GM12865 (cell line): Measurements from ENCODE around the gene EGFR.

Experiments
- DNase-seq: peaks from one replicate; pipeline ENCODE4 v3.0.0; 2010; ENCODE audit warnings: low read depth
- H3K4me3 ChIP-seq: 2 replicates; pipeline ENCODE4 v1.5.1; 2011; ENCODE audit warnings: mild to moderate bottlenecking, low read depth, low read length, control low read depth
- TF ChIP-seq, protein P1 (sequence below): IDR thresholded peaks from 2 replicates; pipeline ENCODE4 v1.5.1; 2011; ENCODE audit warnings: low read length, control low read depth, low read depth, inconsistent platforms; ENCODE audit not compliant: insufficient read depth; ENCODE audit errors: missing control alignments

The EGFR gene

DNA sequence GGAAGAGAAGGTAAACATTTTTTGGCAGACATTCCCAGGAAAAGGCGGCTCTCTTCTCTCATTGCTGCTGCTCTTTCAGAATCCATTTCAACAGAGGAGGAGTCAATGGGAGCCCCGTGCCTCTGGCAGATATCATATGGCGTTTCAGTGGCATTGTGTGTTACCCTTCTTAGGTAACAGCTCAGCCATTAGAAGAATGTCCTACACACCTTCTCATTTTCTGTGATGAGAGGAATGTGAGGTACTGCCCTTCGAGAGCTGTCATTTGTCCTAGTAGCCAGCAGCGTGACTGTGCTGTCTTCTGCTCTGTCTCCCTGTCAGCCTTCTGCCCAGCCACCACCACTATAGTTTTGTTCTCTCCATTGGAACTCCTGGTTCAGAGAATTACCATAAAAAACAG lies 102.4 kb downstream of the EGFR start:
- H3K4me3 ChIP-seq: no peak overlapping the region
- DNase-seq: no peak
- TF ChIP-seq, protein P1, sequence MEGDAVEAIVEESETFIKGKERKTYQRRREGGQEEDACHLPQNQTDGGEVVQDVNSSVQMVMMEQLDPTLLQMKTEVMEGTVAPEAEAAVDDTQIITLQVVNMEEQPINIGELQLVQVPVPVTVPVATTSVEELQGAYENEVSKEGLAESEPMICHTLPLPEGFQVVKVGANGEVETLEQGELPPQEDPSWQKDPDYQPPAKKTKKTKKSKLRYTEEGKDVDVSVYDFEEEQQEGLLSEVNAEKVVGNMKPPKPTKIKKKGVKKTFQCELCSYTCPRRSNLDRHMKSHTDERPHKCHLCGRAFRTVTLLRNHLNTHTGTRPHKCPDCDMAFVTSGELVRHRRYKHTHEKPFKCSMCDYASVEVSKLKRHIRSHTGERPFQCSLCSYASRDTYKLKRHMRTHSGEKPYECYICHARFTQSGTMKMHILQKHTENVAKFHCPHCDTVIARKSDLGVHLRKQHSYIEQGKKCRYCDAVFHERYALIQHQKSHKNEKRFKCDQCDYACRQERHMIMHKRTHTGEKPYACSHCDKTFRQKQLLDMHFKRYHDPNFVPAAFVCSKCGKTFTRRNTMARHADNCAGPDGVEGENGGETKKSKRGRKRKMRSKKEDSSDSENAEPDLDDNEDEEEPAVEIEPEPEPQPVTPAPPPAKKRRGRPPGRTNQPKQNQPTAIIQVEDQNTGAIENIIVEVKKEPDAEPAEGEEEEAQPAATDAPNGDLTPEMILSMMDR: no peak

DNA sequence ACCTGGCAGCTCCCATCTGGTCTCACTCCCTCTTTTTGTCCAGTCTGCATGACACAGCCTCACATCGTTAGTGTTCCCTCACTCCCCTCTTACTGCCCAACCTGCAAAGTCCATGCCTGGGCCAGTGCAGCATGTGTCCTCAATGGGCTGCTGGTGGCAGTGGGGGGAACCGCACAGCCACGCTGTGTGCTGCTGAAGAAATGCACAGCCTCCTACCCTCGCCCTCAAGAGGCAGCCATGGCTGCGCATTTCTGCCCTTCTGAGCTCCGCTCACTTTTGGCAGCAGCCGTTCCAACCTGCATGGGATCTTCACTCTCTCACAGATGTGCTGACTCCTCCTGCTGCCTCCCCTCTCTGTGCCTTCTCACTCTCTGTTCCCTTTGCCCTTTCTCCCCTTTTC lies 103.4 kb downstream of the EGFR start:
- no peak overlapping the region for H3K4me3 ChIP-seq
- no peak for DNase-seq
- TF ChIP-seq, protein P1: no peak

DNA sequence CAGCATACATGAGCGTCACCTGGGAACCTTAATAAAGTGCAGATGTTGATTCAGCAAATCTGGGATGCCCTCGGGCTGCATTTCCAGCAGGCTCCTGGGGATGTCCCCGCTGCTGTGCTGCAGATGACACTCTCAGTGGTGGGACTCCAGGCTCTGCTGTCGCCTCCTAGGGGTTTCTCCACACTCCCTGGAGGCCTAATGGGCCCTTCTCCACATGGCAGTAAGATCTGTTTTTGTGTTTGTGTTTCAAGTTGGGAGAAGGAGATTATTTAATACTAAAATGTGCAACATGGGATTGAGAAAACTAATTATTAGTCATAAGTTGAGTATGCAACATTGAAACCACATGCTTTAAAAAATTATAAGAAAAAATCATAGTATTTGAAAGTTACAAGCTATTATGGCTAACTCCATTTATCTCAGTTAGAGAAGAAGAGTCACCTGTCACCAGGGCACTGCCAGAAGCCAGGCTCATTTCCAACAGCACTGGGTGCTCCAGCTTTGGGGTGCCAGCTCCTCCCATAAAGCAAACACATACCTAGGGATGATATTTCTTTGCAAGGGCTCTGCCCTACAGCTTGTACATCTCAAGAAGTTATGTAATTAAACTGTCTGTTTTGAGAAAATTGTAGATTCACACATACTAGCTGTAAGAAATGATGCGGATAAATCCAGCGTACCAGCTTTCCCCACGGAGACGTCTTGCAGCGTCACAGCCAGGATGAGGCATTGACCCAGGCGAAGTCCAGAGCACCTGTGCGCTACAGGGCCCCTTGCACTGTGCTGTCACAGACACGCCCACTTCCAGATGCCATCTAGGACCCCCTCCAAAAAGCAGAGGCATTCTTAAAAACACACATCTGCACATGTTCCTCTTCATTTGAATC lies 106.4 kb downstream of the EGFR start:
- no peak for DNase-seq
- TF ChIP-seq, protein P1: no peak
- H3K4me3 ChIP-seq: no peak overlapping the region

DNA sequence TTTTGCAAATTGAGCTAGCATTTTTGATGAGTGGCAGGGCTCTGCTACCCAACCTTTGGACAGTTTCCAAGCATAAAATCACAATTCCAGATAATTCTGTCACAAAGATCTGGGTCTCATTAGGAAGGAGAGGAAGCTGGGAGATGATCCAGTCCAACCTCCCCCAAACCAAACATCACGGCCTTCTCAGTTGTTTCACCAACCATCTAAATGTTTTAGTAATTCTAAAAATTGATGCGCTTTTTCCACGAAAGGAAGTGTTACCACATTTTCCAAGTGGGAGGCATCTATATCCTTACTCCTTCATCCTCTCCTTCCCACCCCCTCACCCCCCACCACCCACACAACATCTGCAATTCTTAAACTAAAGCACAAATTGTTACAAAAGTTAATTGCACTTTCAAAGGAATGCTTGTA lies 108.3 kb downstream of the EGFR start:
- DNase-seq: no peak
- H3K4me3 ChIP-seq: no peak overlapping the region
- TF ChIP-seq, protein P1: no peak

DNA sequence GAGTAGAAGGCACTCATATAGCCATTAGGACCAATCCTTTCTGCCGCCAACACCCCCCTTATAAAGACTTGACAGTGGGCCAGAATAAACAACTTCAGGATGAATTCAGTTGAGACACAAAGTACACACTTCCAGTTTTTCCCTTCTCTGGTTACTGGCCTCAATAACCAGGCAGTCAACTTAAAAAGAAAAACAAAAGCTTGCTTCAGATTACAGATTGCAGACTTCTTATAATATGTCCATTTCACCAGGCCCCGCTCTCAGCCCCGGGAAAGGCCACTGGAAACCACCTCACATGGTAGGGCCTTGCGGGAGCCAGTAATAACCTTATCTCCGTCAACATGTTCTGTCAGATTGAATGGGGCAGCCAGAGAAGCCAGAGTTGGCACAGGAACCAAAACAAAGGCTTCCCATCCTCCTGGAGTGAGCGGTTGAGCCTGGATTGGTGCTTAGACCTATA lies 108.8 kb downstream of the EGFR start:
- no peak overlapping the region for H3K4me3 ChIP-seq
- TF ChIP-seq, protein P1: no peak
- no peak for DNase-seq

DNA sequence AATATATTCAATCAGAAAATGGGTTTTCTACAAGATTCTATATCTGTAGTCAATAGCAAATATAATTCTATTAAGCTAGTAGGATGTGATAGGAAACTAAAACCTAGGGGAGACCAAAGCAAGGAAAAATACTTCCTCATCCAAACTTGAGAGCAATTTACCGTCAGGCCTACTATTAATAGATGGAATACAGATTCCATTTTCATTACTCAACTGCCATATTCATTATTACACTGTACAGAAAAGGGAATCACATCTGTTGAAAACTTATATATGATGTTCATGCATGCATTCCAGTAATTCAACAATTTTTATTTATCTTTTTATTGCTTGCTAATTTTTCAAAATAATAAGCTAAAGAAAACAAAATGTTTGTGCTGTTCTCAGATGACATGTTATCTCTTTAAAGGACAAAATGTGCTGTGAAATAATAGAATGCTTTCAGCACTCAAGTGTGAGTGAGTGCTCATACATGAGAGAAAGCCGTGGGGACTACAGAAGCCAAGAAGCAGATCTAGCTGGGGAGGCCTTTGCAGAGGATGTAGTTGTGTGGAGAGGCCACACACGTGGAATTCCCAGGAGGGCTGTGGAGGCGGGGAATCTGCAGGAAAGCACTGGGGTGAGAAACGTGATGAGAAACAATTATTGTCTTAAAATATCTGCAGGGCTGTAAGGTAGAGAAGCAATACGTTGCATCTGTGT lies 110.0 kb downstream of the EGFR start:
- TF ChIP-seq, protein P1: no peak
- no peak for DNase-seq
- H3K4me3 ChIP-seq: no peak overlapping the region
